IMR-90 (cell line): ENCODE measurements around the gene ESPL1. TPM values are rescaled to one million over a fixed set of nuclear protein-coding genes. Genes with fewer than 3 reads are reported as not detected.

Experiments used
- ATAC-seq: fragments of 200-7000 bp; cut with Tn5 transposase; 2 replicates; pipeline ENCODE4 v1.9.1; 2020; ENCODE audit warnings: low read depth, mild to moderate bottlenecking, moderate library complexity
- BruUV-seq: library from RNA; stranded (reverse); fragments of 400-500 nt; replicated peaks from 2 replicates; lab custom pipeline; 2021; lab: Mats Ljungman, UMichigan
- CTCF ChIA-PET: fragments of 300-600 bp; formaldehyde crosslinking; extraction: SDS; loops from one replicate; lab custom pipeline; 2021; ENCODE audit warnings: antibody characterized with exemption; lab: Yijun Ruan, JAX
- POLR2A ChIA-PET: fragments of 300-600 bp; sonication (Branson Sonifier 250); formaldehyde crosslinking; loops from one replicate; lab custom pipeline; 2022; ENCODE audit warnings: antibody characterized with exemption; ENCODE audit not compliant: unreplicated experiment; lab: Charles Lee
- DNase-seq: peaks from one replicate; pipeline ENCODE4 v3.0.0; 2013
- H2AFZ ChIP-seq: replicated peaks from 2 replicates; pipeline ENCODE3; 2013; ENCODE audit warnings: low read length, mild to moderate bottlenecking; ENCODE audit not compliant: poor library complexity
- H2AK5ac ChIP-seq: 2 replicates; pipeline ENCODE4 v1.6.1; 2013; ENCODE audit warnings: low read depth, low read length, inconsistent platforms
- H2AK9ac ChIP-seq: replicated peaks from 2 replicates; pipeline ENCODE3; 2013; ENCODE audit warnings: mild to moderate bottlenecking, low read depth, low read length, moderate library complexity; ENCODE audit not compliant: poor library complexity
- H2BK120ac ChIP-seq: 2 replicates; pipeline ENCODE4 v1.6.1; 2013; ENCODE audit warnings: low read depth, low read length, inconsistent platforms
- H2BK15ac ChIP-seq: 3 replicates; pipeline ENCODE4 v1.6.1; 2013; ENCODE audit warnings: low read depth, low read length, inconsistent platforms
- H2BK20ac ChIP-seq: 2 replicates; pipeline ENCODE4 v1.6.1; 2013; ENCODE audit warnings: low read depth, mild to moderate bottlenecking, inconsistent platforms, low read length, moderate library complexity
- H2BK5ac ChIP-seq: 2 replicates; pipeline ENCODE4 v1.6.1; 2013; ENCODE audit warnings: mild to moderate bottlenecking, low read depth, low read length, inconsistent platforms; ENCODE audit not compliant: poor library complexity, severe bottlenecking
- H3K14ac ChIP-seq: replicated peaks from 2 replicates; pipeline ENCODE4 v1.6.1; 2013; ENCODE audit warnings: low read depth, low read length, inconsistent platforms
- H3K18ac ChIP-seq: 2 replicates; pipeline ENCODE4 v1.6.1; 2013; ENCODE audit warnings: low read depth, low read length, control low read depth
- H3K23ac ChIP-seq: 2 replicates; pipeline ENCODE4 v1.6.1; 2013; ENCODE audit warnings: low read depth, low read length, inconsistent platforms
- H3K27ac ChIP-seq: 2 replicates; pipeline ENCODE4 v1.5.1; 2013; ENCODE audit warnings: mild to moderate bottlenecking, control low read depth, low read length; ENCODE audit not compliant: insufficient read depth
- H3K27me3 ChIP-seq: 2 replicates; pipeline ENCODE4 v1.6.1; 2013; ENCODE audit warnings: low read length; ENCODE audit not compliant: control insufficient read depth, insufficient read depth
- H3K36me3 ChIP-seq: 2 replicates; pipeline ENCODE4 v1.6.1; 2013; ENCODE audit warnings: low read length, mixed read lengths; ENCODE audit not compliant: control insufficient read depth, insufficient read depth
- H3K4ac ChIP-seq: 2 replicates; pipeline ENCODE4 v1.6.1; 2013; ENCODE audit warnings: low read depth, low read length, inconsistent platforms
- H3K4me1 ChIP-seq: 2 replicates; pipeline ENCODE4 v1.6.1; 2013; ENCODE audit warnings: low read length, mixed read lengths; ENCODE audit not compliant: control insufficient read depth, insufficient read depth
- H3K4me2 ChIP-seq: 2 replicates; pipeline ENCODE4 v1.6.1; 2013; ENCODE audit warnings: low read depth, mild to moderate bottlenecking, control low read depth, low read length, moderate library complexity
- H3K4me3 ChIP-seq: 2 replicates; pipeline ENCODE4 v1.5.1; 2013; ENCODE audit warnings: low read depth, mild to moderate bottlenecking, control low read depth, low read length, moderate library complexity; ENCODE audit not compliant: insufficient read depth
- H3K56ac ChIP-seq: 2 replicates; pipeline ENCODE4 v1.6.1; 2013; ENCODE audit warnings: low read length, inconsistent platforms; ENCODE audit not compliant: insufficient read depth; ENCODE audit errors: extremely low read depth
- H3K79me1 ChIP-seq, 2 experiments: 2 replicates each; pipeline ENCODE4 v1.6.1; 2013; ENCODE audit warnings: low read length in 2 of 2, inconsistent platforms in 1 of 2, low read depth in 1 of 2
- H3K9ac ChIP-seq: 2 replicates; pipeline ENCODE4 v1.6.1; 2013; ENCODE audit warnings: low read depth, low read length, control low read depth
- H3K9me1 ChIP-seq: 2 replicates; pipeline ENCODE4 v1.6.1; 2013; ENCODE audit warnings: low read length, inconsistent platforms; ENCODE audit not compliant: insufficient read depth
- H3K9me3 ChIP-seq: 2 replicates; pipeline ENCODE4 v1.6.1; 2013; ENCODE audit warnings: low read length; ENCODE audit not compliant: control insufficient read depth, insufficient read depth
- H4K20me1 ChIP-seq: 2 replicates; pipeline ENCODE4 v1.6.1; 2013; ENCODE audit warnings: low read length, inconsistent platforms; ENCODE audit not compliant: insufficient read depth
- H4K5ac ChIP-seq: 2 replicates; pipeline ENCODE4 v1.6.1; 2013; ENCODE audit warnings: mild to moderate bottlenecking, low read depth, low read length, control low read depth
- H4K8ac ChIP-seq, 2 experiments: 2 replicates each; pipeline ENCODE4 v1.6.1; 2013; ENCODE audit warnings: low read depth in 2 of 2, low read length in 2 of 2, control low read depth in 1 of 2, inconsistent platforms in 1 of 2
- H4K91ac ChIP-seq: 2 replicates; pipeline ENCODE4 v1.6.1; 2013; ENCODE audit warnings: low read depth, low read length, inconsistent platforms; ENCODE audit not compliant: insufficient read depth
- ELK1 ChIP-seq: fragments of 150-350 bp; IDR thresholded peaks from 2 replicates; pipeline ENCODE4 v1.6.1; 2016; ENCODE audit warnings: low read depth, mild to moderate bottlenecking, low read length, moderate library complexity, borderline replicate concordance
- RFX5 ChIP-seq: IDR thresholded peaks from 2 replicates; pipeline ENCODE4 v1.8.0; 2012; ENCODE audit warnings: low read depth, mild to moderate bottlenecking, low read length, moderate library complexity
- WGBS, 2 experiments: methylation state at CpG; one replicate each; pipeline versions ENCODE4 v1.1.5 to v1.1.7; 2013; ENCODE audit warnings: missing lambda C conversion rate in 2 of 2; ENCODE audit not compliant: insufficient read length in 1 of 2; ENCODE audit errors: extremely low coverage in 2 of 2; 5-methylcytosine and 5-hydroxymethylcytosine counted together
- dilution Hi-C: fragments of 300-500 bp; cut with HindIII; formaldehyde crosslinking; loops from one replicate; pipeline ENCODE4 v1.14.3; 2018; ENCODE audit warnings: low sequenced_read_pairs; ENCODE audit not compliant: unreplicated experiment
- in situ Hi-C: fragments of 300-500 bp; cut with MboI; formaldehyde crosslinking; loops from 3 replicates; pipeline ENCODE4 v1.14.3; 2019; ENCODE audit warnings: low sequenced_read_pairs, inconsistent platforms, mixed read lengths
- intact Hi-C: fragments of 100-400 bp; cut with micrococcal nuclease; formaldehyde crosslinking; loops from 2 replicates; pipeline ENCODE4 v1.10.0; 2022
- polyA plus RNA-seq, 3 experiments: library from polyadenylated mRNA; depleted of rRNA; stranded (reverse); fragments of >200 nt; gene quantifications; 2 replicates each; pipeline ENCODE4 v1.2.3, GENCODE V29; 2012; ENCODE audit warnings: low replicate concordance in 1 of 3
- total RNA-seq: library from RNA; depleted of rRNA; stranded (reverse); fragments of >200 nt; gene quantifications from 2 replicates; pipeline ENCODE4 v1.2.3, GENCODE V29; 2012

ESPL1 gene
- total and polyA plus RNA-seq, 2 of the 4 experiments (the other 2 are of a cell fraction), result 6.5 to 9.2 TPM

GRCh38 chr12:53276511-53276910 lies 8.4 kb downstream of the ESPL1 start:
- no TSS peak for BruUV-seq
- Histone ChIP-seq H4K8ac (no peak overlapping the region), H3K18ac (no peak overlapping the region), H2BK15ac (no peak overlapping the region), H2BK20ac (no peak overlapping the region), H3K9me3 (no peaks in the 10 kb centered on the region), H3K79me1 (peaks cover 7 to 23% of the 10 kb centered on the region in 2 experiments; a peak in 3 of 4 replicates), H2BK5ac (no peak overlapping the region), H3K4ac (no peak overlapping the region), H3K36me3 (peaks cover 9% of the 10 kb centered on the region), H3K4me1 (no peaks in the 10 kb centered on the region), H4K91ac (no peak overlapping the region), H2AFZ (no peak overlapping the region), H2BK120ac (no peak overlapping the region), H3K4me3 (no peak overlapping the region), H2AK5ac (no peak overlapping the region), H3K27ac (no peak overlapping the region), H3K9ac (no peak overlapping the region), H3K56ac (no peak overlapping the region), H2AK9ac (peak overlapping the region; percentile 55), H3K4me2 (no peak overlapping the region), H3K23ac (no peak overlapping the region), H3K9me1 (no peaks in the 10 kb centered on the region), H3K14ac (no peak overlapping the region), H4K5ac (no peak overlapping the region), H4K20me1 (no peaks in the 10 kb centered on the region), H3K27me3 (no peaks in the 10 kb centered on the region)
- dilution Hi-C loops (no loop called here), intact Hi-C loops (no loop called here), in situ Hi-C loops (no loop called here)
- TF ChIP-seq RFX5 (no peak), ELK1 (no peak)
- POLR2A ChIA-PET, result interaction anchor here (0.5 kb wide), 1 partner anchor 22 kb away, joined by 3 read pairs; no protein-coding TSS in a partner anchor
- CTCF ChIA-PET, result no interaction called here
- WGBS, 2 experiments, result 97% methylated on average over 6 of the region's 11 CpGs; no CpG with 5 or more reads in 1 of the 2 experiments
- ATAC-seq (no peak), DNase-seq (no peak)
